Activated CD4-positive, alpha-beta T cell treated with anti-CD3 and anti-CD28 coated beads, Interleukin-2, Interleukin-6, amounts not matched to agents 100 ng/mL and 50 ng/mL, durations not matched to agents 16 hours and 8 hours (primary cell): ENCODE results near the gene PCMTD2.
"Not testable (repeated sequence)": the region's sequence is repeated elsewhere in the genome, so short reads cannot be mapped to it uniquely, and the experiment has no call there.

Source experiments
- DNase-seq: peaks from one replicate; pipeline ENCODE4 v3.0.0-alpha.2; 2020

PCMTD2 gene

GRCh38 chr20:64224351-64225170 is 31.0 kb upstream of the PCMTD2 start:
- no peak for DNase-seq

GRCh38 chr20:64225171-64225595 is 30.4 kb upstream of the PCMTD2 start:
- no peak for DNase-seq

- DNase-seq, result no peak
These were observed 29.5 kb upstream of the PCMTD2 start for GRCh38 chr20:64225828-64226598.

- DNase-seq, result no peak
These were observed 28.6 kb upstream of the PCMTD2 start for GRCh38 chr20:64226686-64227580.

- DNase-seq, result no peak
These were observed 27.4 kb upstream of the PCMTD2 start for GRCh38 chr20:64228086-64228653.

- DNase-seq, result no peak
These were observed 26.6 kb upstream of the PCMTD2 start for GRCh38 chr20:64228751-64229506.

GRCh38 chr20:64229507-64230061 is 26.0 kb upstream of the PCMTD2 start:
- no peak for DNase-seq

GRCh38 chr20:64230461-64231145 is 24.9 kb upstream of the PCMTD2 start:
- DNase-seq, result no peak

- DNase-seq, result no peak
These were observed 23.7 kb upstream of the PCMTD2 start for GRCh38 chr20:64231621-64232550.

GRCh38 chr20:64232794-64233193 is 22.8 kb upstream of the PCMTD2 start:
- no peak for DNase-seq

GRCh38 chr20:64233725-64234124 is 21.8 kb upstream of the PCMTD2 start:
- DNase-seq, result no peak

- DNase-seq, result no peak
These were observed 21.2 kb upstream of the PCMTD2 start for GRCh38 chr20:64234291-64234791.

GRCh38 chr20:64234921-64235565 is 20.5 kb upstream of the PCMTD2 start:
- not testable (repeated sequence) for DNase-seq

- no peak for DNase-seq
These were observed 19.1 kb upstream of the PCMTD2 start for GRCh38 chr20:64236137-64237088.

- DNase-seq, result no peak
These were observed 18.2 kb upstream of the PCMTD2 start for GRCh38 chr20:64237316-64237715.

GRCh38 chr20:64238115-64238825 is 17.3 kb upstream of the PCMTD2 start:
- no peak for DNase-seq

GRCh38 chr20:64238851-64239387 is 16.6 kb upstream of the PCMTD2 start:
- DNase-seq, result no peak
